ENCODE results near the gene ANO2.

DNA sequence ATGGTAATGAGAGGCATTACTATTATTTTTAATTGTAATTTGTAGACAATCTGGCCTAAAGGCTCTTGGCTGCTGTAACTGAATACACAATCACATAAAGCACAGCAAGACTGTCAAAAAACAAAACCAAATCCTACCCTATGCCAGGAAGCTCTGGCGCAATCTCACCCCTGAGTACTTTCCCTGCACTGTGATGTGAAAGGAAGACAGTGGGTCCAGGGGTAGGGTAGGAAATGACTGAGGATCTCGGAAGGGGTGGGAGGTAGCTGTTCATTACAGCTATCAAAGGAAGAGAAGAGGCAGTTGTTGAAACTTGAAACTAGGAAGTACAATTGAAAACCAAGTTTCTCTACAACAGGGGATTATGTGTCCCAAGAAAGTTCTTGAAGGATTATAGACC is 202.8 kb downstream of the ANO2 start:
- TF ChIP-seq, protein P1, sequence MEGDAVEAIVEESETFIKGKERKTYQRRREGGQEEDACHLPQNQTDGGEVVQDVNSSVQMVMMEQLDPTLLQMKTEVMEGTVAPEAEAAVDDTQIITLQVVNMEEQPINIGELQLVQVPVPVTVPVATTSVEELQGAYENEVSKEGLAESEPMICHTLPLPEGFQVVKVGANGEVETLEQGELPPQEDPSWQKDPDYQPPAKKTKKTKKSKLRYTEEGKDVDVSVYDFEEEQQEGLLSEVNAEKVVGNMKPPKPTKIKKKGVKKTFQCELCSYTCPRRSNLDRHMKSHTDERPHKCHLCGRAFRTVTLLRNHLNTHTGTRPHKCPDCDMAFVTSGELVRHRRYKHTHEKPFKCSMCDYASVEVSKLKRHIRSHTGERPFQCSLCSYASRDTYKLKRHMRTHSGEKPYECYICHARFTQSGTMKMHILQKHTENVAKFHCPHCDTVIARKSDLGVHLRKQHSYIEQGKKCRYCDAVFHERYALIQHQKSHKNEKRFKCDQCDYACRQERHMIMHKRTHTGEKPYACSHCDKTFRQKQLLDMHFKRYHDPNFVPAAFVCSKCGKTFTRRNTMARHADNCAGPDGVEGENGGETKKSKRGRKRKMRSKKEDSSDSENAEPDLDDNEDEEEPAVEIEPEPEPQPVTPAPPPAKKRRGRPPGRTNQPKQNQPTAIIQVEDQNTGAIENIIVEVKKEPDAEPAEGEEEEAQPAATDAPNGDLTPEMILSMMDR (IDR thresholded peaks at IDR 0.05), result no peak
- TF ChIP-seq POLR2AphosphoS5 (IDR thresholded peaks at IDR 0.05), result no peak

Data from transverse colon (tissue), 4 donors.